ENCODE measurements around the gene DSEL.
A peak's percentile ranks its signal among the peaks of the same experiment; 100 is the strongest.

Gene DSEL

GRCh38 chr18:67516539-67517443, at the start of gene DSEL:
Gene DSEL, minus strand, starts transcription at chr18:67516720. Its CDS starts 2,112 bp downstream, at chr18:67514608.
- peak; percentile 99 for DNase-seq

GRCh38 chr18:67553437-67553836, 36.9 kb upstream of the DSEL start:
- no peak for DNase-seq

GRCh38 chr18:67550872-67551520, 34.5 kb upstream of the DSEL start:
- no peak for DNase-seq

GRCh38 chr18:67549946-67550345, 33.4 kb upstream of the DSEL start:
- no peak for DNase-seq

- no peak for DNase-seq
Observed at GRCh38 chr18:67545681-67546080, 29.2 kb upstream of the DSEL start.

- DNase-seq, result no peak
Observed at GRCh38 chr18:67540559-67540958, 24.0 kb upstream of the DSEL start.

- DNase-seq, result no peak
Observed at GRCh38 chr18:67531929-67532328, 15.4 kb upstream of the DSEL start.

GRCh38 chr18:67525328-67526099, 9.0 kb upstream of the DSEL start:
- no peak for DNase-seq

GRCh38 chr18:67520351-67520921, 3.9 kb upstream of the DSEL start:
- DNase-seq, result no peak

GRCh38 chr18:67519592-67519991, 3.1 kb upstream of the DSEL start:
- no peak for DNase-seq

- no peak for DNase-seq
Observed at GRCh38 chr18:67518566-67518965, 2.0 kb upstream of the DSEL start.

GRCh38 chr18:67517444-67517765, 885 bp upstream of the DSEL start:
- DNase-seq, result no peak

GRCh38 chr18:67515942-67516538, 480 bp downstream of the DSEL start:
- DNase-seq, result peak; percentile 45

GRCh38 chr18:67514901-67515540, 1.5 kb downstream of the DSEL start:
- no peak for DNase-seq

- DNase-seq, result no peak
Observed at GRCh38 chr18:67514465-67514864, 2.1 kb downstream of the DSEL start.

GRCh38 chr18:67513280-67513679, 3.2 kb downstream of the DSEL start:
- no peak for DNase-seq

- DNase-seq, result no peak
Observed at GRCh38 chr18:67511840-67512239, 4.7 kb downstream of the DSEL start.

GRCh38 chr18:67510831-67511230, 5.7 kb downstream of the DSEL start:
- DNase-seq, result no peak

- no peak for DNase-seq
Observed at GRCh38 chr18:67509741-67510391, 6.7 kb downstream of the DSEL start.

GRCh38 chr18:67508146-67508545, 8.4 kb downstream of the DSEL start:
- no peak for DNase-seq

GRCh38 chr18:67504739-67505138, 11.8 kb downstream of the DSEL start:
- no peak for DNase-seq

All from stimulated activated CD4-positive, alpha-beta T cell treated with anti-CD3 and anti-CD28 coated beads, Interleukin-4, amount 100 ng/mL, for 1 hour (primary cell).